Activated CD4-positive, alpha-beta T cell treated with anti-CD3 and anti-CD28 coated beads, Interleukin-2, amount 50 U/mL, for 24 hours (primary cell): ENCODE measurements around the gene B9D1.

Experiments used
- DNase-seq, 2 donors: peaks; one replicate each; pipeline ENCODE4 v3.0.0-alpha.2; 2020; ENCODE audit warnings: low read depth in 1 of 2, low spot score in 1 of 2

Gene B9D1, protein sequence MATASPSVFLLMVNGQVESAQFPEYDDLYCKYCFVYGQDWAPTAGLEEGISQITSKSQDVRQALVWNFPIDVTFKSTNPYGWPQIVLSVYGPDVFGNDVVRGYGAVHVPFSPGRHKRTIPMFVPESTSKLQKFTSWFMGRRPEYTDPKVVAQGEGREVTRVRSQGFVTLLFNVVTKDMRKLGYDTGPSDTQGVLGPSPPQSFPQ

DNA sequence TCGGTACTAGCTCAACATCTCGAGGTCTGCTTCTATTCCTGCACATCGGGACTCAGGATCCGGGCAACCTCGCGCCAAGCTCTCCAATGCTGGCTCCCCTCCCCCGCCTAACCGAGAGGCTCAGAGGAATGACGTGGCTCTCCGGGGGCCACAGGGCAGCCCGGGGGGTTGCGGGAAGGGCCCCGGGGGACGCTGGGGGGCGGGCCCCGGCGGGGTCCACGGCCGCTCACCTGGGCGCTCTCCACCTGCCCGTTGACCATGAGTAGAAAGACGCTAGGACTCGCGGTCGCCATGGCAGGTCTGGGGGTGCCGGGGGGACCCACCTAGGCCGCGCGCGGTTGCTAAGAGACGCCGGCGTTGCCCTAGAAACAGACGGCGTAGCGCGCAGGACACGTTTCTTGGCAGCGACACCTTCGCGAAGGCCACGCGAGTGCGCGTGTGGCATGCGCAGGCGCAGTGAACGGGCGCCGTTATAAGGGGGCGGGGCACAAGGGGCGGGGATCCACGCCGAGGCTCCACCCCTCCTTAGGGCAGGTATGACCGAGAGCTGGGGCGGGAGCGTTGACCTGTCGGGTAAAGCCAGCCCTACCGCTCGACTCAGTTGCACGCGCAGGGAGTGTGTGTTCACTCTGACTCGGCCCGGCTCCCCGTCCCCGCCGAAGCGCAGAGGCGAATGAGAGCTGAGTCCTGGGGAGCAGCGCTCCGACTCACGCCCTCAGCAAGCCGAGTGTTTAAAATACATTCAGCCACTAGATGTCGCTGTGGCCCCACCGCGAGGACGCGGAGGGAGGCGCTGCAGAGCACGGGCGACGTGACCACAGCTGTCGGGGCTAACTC is at the start of gene B9D1:
Gene B9D1, minus strand, starts transcription at position 447 of the 837 bp plus-strand sequence. Its CDS starts 154 bp downstream, at position 293.
- peak; percentile 89 to 95 for DNase-seq

DNA sequence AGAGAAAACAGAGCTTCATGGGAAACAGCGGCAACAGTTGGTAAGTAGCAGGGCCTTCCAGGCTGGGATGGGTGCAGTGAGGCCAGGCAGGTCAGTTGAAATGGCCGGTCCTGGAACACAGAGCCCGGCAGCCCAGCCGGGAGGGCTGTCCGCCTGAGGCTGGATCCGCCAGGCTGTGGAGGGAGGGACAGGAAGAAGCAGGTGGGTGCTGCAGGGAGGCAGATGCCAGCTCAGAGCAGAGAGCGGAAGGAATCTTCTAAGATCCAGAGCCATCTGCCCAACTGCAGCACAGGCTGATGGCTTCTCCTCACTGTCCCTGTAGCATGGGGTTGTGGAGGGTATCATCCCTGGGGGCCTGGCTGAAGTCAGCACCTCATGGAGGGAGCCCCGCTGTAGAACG is 49.1 kb upstream of the B9D1 start:
- no peak for DNase-seq

DNA sequence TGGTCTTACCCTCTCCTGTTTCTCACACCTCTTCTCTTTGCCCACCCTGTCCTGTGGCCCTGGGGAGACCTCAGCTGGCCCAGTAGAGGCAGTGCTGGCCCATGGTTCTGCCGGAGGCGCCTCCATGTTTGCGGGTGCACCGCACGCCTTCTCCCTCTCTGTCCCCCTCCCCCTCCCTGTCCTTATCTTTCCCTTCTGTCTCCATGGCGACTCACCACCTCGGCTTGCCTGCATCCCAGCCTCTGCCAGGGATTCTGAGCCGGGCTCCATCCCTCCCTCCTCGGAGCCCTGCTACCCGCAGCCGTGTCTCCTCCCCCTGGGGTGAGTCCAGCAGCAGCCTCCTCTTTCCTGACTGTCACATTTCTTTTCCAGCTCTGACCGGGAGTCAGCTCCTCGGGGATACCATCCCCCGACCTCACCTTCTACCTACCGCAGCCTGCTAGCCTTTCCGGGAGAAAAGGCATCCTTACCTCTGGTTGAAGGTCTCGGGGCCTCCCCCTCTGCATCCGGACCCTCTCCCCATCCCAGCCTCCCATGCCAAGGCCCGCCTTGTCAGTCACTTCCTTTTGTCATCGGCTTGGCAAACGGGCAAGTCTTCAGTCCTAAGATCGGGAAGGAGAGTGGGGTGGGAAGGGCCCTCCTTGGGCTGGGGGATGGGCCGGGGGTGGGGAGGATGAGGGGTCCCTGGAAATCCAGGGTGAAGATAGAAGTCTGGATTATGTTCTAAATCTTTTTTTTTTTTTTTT is 48.5 kb upstream of the B9D1 start, which contains the start of gene RNF112:
Gene RNF112, plus strand, starts transcription at position 358 of the 746 bp plus-strand sequence. Its CDS starts 177 bp downstream, at position 535.
- DNase-seq, result no peak

DNA sequence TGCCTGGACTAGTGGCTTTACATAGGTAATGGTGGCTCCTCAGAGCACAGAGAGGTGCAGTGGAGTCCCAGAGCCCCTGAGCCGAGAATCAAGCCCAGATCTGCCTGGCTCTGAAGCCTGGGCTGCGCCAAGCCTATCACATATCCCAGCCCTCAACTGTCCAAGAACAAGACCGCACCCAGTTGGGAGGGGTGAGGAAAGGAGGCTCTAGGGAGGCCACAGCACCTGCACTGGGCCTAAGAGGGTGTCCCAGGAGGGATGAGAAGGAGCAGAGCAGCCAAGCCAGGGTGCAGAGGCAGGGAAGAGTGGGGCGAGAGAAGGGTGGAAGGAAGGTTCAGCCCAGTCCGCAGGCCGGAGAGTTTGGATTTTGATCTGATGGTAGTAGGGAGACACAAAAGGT is 47.6 kb upstream of the B9D1 start:
- DNase-seq, result no peak

DNA sequence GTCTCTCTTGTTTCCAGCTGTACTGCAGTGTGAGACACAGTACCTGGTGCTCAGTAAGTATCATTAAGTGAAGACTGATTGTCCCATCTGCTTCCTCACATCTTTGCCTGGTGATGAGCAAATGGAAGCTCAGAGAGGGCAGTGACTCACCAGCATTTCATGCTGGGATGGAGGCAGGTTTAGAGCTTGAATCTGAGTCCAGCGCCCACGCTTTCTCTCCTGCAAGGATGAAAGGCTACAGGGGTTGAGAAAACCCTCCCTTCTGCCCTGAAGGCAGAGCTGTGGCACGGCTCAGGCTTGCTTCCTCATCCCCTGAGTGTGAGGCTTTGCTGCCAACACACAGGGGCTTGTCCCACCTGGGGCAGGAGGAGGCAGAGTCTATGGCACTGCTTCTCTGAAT is 47.0 kb upstream of the B9D1 start:
- no peak for DNase-seq

DNA sequence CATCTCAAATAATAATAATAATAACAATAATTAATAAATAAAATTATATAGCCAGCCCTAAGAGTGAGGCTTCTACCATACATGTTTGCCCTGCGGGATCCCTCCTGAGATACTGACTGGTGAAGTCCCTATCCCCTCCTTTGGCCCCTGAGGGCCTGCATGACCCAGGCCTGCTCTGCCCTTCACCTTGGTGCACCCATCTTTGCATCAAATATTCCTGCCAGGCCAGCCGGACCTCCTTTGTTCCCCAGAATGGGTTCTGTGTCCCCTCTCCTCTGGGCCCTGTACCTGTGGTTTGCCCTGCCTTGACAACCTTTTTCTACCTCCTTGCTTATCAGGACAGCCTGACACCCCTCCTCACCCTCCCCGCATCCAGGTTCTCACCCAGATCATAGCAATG is 46.5 kb upstream of the B9D1 start:
- no peak for DNase-seq

DNA sequence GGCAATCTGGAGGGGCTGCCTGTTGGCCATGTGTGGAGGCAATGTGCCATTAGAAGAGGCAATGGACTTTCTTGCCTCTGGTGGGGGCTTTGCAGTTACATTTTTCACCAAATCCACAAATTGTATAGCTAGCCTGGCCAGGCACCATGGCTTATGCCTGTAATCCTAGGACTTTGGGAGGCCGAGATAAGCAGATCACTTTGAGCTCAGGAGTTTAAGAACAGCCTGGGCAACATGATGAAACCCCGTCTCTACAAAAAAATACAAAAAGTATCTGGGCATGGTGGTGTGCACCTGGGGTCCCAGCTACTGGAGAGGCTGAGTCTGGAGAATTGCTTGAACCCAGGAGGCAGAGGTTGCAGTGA is 45.8 kb upstream of the B9D1 start:
- no peak for DNase-seq

DNA sequence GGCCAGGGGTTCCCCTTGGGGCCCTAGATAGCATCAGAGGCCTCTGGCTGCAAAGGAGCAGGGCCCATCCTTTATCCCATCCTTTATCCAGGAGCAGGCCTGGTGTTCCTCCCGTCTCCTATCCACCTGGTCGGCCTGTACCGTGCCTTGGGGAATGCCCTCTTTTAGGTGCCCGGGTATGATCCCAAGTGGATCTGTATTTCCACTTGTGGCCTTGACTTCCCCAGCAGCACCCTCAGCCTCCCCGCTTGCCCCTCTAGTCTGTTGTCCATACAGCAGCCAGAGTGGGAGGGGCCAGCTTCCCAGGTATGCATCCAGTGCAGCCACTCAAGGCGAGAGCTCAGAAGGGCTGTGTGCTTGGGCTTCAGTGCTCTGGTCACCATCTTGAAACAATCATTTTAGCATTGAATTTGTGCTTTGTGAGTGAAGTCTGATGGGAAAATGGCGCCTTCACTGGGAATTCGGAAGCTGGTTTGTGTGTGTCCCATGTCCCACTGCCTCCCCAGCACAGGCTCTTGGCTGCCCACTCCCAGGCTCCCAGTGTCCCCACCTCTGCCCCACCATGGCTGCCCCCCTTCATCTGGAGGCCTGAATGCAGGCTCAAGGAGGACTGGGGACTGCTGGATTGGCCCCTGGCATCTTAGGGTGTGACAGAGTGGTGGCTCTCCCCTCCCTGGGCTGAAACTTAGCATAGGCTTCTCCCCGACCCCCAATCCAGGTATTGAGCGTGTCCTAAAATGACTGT is 45.2 kb upstream of the B9D1 start:
- no peak for DNase-seq

DNA sequence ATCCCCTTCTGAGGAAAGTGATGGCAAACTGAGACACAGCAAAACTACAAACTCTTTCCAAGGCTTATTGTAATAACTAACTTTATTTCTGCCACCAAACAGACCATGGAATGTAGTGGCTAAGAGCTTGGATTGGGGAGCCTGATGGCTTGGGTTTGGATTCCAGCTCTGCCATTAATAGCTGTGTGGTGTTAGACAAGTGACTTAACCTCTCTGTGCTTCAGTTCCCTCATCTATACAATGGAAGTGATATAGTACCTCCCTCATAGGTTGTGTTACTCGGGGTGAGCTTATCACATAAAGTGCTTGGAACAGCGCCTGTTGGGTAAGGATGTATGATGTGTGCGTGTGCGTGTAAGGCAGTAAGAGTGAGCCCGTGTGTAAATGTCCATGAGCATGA is 42.6 kb upstream of the B9D1 start:
- no peak for DNase-seq

DNA sequence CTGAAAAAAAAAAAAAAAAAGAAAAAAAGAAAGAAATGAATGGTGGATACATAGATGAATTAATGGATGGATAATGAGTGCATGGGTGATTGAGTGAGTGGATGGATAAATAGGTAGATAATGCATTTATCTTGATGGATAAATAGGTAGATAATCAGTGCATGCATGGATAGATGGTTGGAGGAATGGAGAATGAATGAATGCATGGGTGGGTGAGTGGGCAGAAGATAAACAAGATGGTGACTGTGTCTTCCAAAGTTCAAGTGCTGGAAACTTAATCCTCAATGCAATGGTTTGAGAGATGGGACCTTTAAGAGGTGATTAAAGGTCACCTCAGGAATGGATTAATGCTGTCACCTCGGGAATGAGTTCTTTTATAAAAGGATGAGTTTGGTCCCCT is 41.7 kb upstream of the B9D1 start:
- DNase-seq, result no peak

DNA sequence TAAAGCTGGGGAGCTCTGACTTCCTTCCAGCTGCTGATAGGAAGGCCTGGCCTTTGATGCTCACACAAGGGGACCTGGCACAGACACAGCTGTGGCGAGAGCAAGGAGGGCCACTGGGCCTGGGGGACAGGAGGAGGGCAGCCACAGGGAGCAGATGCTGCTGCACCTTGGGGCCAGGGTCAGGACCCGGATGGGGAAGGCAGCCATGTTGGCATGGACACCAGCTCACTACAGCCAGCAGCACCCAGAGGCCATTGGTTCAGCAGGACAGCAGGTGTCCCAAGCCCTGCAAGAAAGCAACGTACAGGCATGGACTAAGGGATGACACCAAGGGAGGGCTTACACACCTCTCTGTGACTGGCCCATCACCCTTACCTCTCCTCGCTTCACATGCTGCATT is 40.5 kb upstream of the B9D1 start:
- no peak for DNase-seq

DNA sequence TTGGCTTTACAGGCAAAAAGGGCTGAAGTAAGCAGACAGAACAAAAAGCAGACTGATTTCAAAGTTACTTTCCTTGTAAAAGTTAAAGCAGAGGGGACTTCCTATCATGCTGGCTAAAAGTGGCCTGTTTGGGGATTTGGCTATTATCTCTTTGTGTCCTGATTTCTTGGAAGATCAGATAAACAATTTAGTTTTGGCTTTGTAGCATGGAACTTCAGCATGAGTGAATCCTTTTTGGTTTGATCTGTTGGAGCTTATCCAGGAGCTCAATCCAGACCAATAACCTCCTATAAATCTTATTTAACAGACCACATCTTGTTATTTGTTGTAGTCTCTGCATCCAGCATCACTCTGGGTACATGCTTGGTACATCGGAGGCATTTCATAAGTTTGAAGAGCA is 39.6 kb upstream of the B9D1 start:
- no peak for DNase-seq

DNA sequence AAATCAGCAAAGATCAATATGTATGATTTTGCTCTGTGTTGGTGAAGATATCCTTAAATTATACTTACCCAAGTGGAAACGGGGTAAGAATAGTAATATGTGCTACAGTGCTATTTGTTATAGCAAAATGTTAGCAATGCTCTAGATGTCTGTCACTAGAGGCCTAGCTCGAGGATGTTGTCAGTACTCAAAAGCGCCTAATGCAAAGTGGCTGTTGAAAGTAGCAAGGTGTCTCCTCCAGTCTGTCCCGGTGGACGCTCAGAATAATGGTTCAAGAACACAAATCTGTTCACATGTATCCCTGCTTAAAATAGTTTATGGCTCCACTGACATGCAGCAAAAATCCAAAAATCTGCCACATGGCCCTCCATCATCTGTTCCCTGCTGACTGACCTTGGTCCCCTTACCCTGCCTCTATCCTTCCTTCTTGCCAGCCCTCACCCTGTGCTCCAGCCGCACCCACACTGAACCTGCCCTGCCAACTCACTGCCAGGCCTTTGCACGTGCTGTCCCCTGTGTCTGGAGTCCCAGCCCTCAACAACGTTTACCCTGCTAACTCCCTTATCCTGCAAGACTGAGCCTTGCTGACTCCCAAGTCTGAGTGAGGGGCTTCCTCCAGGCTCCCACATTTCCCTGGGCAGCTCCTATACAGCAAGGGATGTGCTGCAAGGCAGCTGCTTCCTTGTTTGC is 38.9 kb upstream of the B9D1 start:
- DNase-seq, result no peak

DNA sequence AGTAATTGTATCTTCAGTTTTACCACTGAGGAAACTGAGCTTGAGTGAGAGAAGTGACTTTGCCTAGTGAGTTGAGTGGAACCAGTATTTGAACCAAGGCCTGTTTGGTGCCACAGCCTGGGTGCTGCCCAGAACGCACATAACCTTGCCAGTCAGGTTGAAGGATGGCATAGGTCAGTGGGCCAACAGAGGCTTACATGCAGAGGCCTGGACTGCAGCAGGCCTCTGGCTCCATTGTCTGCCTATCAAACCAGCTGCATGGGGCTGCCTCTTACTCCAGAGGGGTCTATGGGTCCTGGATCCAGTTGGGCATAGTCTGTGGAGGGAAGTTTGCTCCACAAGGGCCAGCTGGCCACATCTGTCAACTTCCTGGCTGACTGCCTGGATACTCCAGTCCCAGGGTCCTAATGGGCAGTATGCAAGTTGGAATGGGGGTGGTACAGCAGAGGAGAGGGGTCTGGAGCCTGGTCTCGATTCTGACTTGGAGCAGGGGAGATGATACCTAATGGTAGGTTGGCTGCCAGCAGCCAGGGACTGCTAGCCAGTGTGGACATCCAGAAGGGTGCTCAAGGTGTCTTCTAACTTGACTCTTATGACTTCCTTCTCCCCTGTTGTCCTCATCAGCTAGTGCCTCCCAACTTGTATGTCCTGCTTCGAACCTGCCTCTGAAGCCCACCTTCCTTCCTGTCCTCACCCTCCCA is 37.4 kb upstream of the B9D1 start:
- DNase-seq, result no peak

DNA sequence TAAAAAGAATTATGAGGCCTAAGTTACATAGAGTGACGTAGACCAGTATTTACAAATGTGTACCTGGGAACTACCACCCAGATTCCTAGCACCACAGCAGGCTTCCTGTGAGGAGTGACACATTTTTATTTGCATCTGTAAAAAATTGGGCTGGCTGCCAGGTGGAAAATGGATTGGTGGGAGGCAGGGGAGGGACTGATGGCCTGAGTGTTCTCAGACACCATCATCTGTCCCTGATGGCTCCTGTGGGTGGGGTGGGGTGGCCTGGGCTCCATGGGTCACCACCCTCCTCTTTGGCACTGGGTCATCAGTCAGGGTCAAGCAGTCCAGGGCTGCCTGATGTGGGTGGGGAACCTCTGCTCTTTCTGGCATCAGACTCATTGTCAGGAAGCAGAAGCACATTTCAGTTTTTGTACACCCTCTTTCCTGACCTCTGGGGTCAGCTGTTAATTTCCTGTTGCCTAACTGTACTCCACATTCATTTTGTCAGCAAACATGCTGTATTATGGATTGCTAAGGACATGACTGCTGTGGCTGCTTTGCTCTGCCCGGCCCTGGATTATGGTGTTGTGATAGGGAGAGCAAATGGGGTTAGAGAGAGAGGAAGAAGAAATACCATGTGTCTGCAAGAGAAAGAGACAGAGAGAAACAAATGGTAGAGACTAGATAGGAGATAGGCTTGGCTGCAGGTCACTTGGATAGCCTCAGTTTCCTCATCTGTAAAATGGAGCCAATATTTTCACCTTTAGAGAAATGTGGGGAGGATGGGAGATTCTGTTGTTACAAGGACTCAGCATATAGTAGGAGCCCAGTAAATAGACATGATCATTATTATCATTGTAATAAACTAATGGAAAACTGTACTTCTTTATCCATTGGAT is 36.0 kb upstream of the B9D1 start:
- DNase-seq, result no peak

DNA sequence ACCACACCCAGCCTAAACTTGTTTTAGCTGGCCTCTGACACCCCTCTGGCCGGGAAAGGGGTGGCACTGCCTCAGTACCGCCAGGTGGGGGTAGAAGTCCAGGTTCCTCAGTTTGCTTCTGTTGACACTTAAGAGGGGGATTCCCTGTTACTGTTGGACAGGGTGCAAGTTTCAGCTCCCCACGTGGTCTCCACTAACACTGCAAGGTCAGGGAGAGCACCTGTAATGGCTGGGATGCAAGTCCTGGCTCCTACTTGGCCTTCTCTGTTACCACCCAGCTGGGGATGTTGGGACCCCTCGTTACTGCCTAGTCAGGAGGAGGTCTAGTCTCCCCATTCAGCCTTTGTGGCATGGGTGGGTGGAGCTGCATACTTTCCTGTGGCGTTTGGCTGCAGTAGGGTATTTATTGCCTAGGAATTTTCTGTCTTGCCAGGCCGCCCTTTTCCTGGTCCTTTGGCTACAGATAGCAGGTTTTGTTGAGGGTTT is 35.1 kb upstream of the B9D1 start:
- DNase-seq, result no peak

DNA sequence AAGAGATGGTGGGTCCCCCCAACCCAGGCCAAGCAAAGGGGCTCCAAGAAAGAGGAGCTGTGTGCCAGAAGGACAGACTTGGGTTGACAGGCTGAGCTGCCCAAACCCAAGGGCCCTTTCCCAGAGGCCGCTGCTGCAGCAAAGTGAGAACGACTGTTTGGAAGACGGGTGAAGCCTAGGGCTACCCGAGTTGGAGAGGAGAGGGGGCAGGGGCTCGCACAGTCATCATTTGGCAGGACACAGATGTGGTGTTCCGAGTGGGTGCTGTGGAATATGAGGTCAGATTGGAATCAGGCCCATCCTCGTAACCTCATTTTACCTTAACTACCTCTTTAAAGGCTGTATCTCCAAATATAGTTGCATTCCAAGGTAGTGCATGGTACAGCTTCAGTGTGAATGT is 29.8 kb upstream of the B9D1 start:
- DNase-seq, result no peak

DNA sequence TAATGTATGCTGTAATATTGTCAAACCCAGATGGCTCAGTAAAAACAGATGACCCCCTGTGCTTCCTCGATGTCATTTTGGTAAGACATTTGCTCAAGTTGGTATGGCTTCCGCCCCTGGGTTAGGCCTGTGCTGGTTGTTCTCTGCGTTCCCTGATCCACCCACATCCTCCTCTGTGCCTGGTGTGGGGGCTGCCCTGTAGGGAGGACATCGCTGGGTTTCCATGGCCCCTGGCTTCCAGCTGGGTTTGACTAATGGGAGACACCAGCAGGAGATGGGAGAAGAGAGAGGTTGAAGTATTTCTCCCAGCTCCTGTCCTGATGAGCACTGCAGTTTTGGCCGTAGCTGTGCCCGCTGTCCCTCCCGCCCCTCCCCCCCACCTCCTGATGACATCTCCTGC is 28.9 kb upstream of the B9D1 start:
- no peak for DNase-seq

DNA sequence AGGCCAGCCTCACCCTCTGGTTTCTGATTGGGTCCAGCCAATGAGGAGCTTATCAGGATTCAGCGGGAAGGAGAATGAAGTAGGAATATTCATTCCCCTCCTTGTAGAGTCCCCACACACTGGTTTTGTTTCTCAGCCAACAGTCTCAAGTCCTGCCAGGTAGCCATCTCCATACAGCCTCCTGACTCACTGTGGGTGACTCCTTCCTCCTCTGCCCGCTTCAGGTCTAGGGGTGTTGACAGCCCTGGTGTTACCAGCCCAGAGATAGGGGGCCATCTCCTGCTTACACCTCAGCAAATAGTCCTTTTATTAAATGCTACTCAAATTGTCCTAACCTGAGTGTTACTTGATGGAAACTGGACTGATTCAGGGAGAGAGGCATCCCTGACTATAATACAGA is 28.4 kb upstream of the B9D1 start:
- no peak for DNase-seq
